ENCODE measurements around the gene SUGP1. TPM values are rescaled to one million over a fixed set of nuclear protein-coding genes. Genes with fewer than 3 reads are reported as not detected.

The SUGP1 gene
- total and polyA plus RNA-seq, 7 donors, result 20.6 to 35.8 (median 26.3) TPM

DNA sequence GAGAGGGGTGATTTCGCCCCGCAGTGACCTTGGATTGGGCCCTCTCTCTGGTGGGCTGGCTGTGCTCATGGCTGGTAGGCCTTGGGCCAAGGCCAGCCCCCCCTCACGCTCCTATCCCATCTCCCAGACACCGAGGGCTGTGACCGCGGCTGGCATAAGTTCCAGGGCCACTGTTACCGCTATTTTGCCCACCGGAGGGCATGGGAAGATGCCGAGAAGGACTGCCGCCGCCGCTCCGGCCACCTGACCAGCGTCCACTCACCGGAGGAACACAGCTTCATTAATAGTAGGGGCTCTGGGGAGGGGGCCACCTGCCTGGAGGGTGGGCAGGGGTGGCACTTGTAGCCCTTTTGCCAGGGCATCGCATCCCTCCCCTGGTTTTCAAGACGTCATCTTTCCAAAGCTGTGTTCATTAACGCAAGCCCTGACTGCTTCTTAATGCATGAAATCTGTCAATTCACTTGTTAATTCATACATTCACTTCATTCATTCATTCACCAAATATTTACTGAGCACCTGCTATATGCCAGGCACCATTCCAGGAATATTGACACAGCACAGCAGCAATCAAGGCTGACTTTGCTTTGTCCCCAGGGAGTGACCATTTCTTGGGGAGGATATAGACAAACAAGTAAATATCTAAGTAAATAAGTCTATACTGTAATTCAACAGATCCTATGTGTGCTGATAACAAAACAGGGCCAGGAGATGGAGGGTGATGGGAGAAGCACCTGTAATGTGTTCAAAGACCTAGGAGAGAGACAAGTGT lies 82.0 kb downstream of the SUGP1 start:
- H3K9me3 ChIP-seq, result peaks cover 19% of the 10 kb centered on the region
- H3K27ac ChIP-seq, result no peak overlapping the region
- H3K27me3 ChIP-seq (ENCODE audit: insufficient read depth in 3 of 3, low read length in 2 of 3), result peaks cover 0 to 6% (median 0%) of the 10 kb centered on the region in 3 donors
- TF ChIP-seq, protein P1, sequence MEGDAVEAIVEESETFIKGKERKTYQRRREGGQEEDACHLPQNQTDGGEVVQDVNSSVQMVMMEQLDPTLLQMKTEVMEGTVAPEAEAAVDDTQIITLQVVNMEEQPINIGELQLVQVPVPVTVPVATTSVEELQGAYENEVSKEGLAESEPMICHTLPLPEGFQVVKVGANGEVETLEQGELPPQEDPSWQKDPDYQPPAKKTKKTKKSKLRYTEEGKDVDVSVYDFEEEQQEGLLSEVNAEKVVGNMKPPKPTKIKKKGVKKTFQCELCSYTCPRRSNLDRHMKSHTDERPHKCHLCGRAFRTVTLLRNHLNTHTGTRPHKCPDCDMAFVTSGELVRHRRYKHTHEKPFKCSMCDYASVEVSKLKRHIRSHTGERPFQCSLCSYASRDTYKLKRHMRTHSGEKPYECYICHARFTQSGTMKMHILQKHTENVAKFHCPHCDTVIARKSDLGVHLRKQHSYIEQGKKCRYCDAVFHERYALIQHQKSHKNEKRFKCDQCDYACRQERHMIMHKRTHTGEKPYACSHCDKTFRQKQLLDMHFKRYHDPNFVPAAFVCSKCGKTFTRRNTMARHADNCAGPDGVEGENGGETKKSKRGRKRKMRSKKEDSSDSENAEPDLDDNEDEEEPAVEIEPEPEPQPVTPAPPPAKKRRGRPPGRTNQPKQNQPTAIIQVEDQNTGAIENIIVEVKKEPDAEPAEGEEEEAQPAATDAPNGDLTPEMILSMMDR (IDR thresholded peaks at IDR 0.05), result no peak
- DNase-seq (no peak), ATAC-seq (no peak)
- no peaks in the 10 kb centered on the region for H3K4me1 ChIP-seq
- intact Hi-C loops (cut with DNase I), result no loop called here
- 75 to 76% (median 76%) methylated on average over 18 of the region's 18 CpGs for WGBS, 3 donors
- no peak overlapping the region for H3K4me3 ChIP-seq
- no peaks in the 10 kb centered on the region for H3K36me3 ChIP-seq (ENCODE audit: insufficient read depth in 1 of 2, low read depth in 1 of 2)

DNA sequence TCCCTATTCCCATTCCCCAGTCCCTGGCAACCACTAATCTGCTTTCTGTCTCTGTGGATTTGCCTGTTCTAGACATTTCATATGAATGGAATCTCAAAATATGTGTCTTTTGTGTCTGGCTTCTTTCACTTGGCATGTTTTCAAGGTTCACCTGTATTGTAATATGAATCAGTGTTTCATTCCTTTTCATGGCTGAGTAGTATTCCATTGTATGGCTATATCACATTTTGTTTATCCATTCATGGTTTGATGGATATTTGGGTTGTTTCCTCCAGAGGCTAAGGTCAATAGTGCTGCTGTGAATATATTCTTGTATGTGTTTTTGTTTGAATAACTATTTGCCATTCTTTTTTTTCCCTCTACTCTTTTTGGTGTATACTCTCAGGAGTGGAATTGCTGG lies 84.1 kb downstream of the SUGP1 start:
- ATAC-seq (no peak), DNase-seq (no peak)
- intact Hi-C loops (cut with DNase I), result no loop called here
- Histone ChIP-seq H3K9me3 (peaks cover 19% of the 10 kb centered on the region), H3K4me3 (no peak overlapping the region), H3K36me3 (ENCODE audit: insufficient read depth in 1 of 2, low read depth in 1 of 2) (no peaks in the 10 kb centered on the region), H3K4me1 (no peaks in the 10 kb centered on the region), H3K27ac (no peak overlapping the region), H3K27me3 (ENCODE audit: insufficient read depth in 3 of 3, low read length in 2 of 3) (peaks cover 0 to 18% (median 0%) of the 10 kb centered on the region in 3 donors)
- TF ChIP-seq, protein P1 (IDR thresholded peaks at IDR 0.05), result no peak

DNA sequence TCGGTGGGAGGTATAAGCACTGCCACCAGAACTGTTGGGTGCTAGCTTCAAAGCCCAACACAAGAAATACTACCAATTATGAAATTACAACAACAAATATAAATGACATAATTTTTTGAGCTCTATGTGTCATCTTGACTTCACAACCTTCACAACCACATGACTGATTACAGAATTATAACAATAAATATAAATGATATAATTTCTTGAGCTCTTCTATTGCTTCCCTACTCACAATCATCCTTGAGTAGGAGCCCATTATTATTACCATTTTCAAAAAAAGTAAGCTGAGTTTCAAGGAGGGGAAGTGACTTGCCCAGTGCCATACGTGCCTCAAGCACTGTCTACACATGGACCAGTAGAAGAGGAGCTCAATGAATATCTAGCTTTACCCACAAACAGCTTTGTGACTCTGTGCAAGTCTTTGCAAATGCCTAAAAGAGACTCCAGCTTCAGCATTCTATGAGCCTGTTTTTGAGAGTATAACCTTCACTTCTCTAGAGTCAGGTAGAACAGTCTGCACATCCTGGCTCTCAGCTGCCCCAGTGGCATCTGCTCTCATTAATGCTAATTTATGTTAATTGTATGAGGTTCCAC lies 86.0 kb downstream of the SUGP1 start:
- no peak overlapping the region for H3K27ac ChIP-seq
- H3K9me3 ChIP-seq, result peaks cover 19% of the 10 kb centered on the region
- H3K4me1 ChIP-seq, result no peaks in the 10 kb centered on the region
- H3K27me3 ChIP-seq (ENCODE audit: insufficient read depth in 3 of 3, low read length in 2 of 3), result peaks cover 0 to 15% (median 0%) of the 10 kb centered on the region in 3 donors
- no peaks in the 10 kb centered on the region for H3K36me3 ChIP-seq (ENCODE audit: insufficient read depth in 1 of 2, low read depth in 1 of 2)
- ATAC-seq, result no peak
- no peak overlapping the region for H3K4me3 ChIP-seq
- DNase-seq, result no peak
- TF ChIP-seq, protein P1 (IDR thresholded peaks at IDR 0.05), result no peak
- 85 to 88% (median 87%) methylated on average over 2 of the region's 2 CpGs for WGBS, 3 donors
- intact Hi-C loops (cut with DNase I), result no loop called here

DNA sequence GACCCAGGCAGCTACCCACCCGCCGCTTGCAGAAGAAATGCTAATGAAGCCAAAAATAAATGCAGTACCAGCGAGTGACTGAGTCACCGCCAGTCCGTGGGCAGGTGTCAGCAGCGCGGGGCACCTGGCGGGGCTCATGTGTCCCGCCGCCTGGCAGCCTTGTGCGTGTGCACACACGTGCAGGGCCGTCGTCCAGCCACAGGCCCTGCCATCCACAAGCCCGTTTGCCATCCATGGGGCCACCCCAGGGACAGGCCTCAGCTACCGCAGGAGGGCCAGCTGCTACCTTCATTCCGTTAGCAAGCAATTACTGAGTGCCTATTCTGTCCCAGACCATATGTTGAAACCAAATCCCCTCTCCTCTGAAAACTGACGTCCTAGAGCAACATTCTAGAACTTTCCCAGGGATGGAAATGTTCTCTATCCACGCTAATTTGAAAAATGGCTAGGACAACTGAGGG lies 88.0 kb downstream of the SUGP1 start:
- WGBS, 3 donors, result 23 to 30% (median 27%) methylated on average over 19 of the region's 19 CpGs
- H3K4me1 ChIP-seq, result no peaks in the 10 kb centered on the region
- peaks cover 0 to 28% (median 10%) of the 10 kb centered on the region in 3 donors for H3K27me3 ChIP-seq (ENCODE audit: insufficient read depth in 3 of 3, low read length in 2 of 3)
- H3K4me3 ChIP-seq, result no peak overlapping the region
- TF ChIP-seq, protein P1 (IDR thresholded peaks at IDR 0.05), result no peak
- intact Hi-C loops (cut with DNase I), result no loop called here
- H3K27ac ChIP-seq, result no peak overlapping the region
- no peaks in the 10 kb centered on the region for H3K36me3 ChIP-seq (ENCODE audit: insufficient read depth in 1 of 2, low read depth in 1 of 2)
- no peak for DNase-seq
- no peak for ATAC-seq
- H3K9me3 ChIP-seq, result peaks cover 19% of the 10 kb centered on the region
